ENCODE results near the gene DNASE2B.
A peak's percentile ranks its signal among the peaks of the same experiment; 100 is the strongest.

DNASE2B gene

DNA sequence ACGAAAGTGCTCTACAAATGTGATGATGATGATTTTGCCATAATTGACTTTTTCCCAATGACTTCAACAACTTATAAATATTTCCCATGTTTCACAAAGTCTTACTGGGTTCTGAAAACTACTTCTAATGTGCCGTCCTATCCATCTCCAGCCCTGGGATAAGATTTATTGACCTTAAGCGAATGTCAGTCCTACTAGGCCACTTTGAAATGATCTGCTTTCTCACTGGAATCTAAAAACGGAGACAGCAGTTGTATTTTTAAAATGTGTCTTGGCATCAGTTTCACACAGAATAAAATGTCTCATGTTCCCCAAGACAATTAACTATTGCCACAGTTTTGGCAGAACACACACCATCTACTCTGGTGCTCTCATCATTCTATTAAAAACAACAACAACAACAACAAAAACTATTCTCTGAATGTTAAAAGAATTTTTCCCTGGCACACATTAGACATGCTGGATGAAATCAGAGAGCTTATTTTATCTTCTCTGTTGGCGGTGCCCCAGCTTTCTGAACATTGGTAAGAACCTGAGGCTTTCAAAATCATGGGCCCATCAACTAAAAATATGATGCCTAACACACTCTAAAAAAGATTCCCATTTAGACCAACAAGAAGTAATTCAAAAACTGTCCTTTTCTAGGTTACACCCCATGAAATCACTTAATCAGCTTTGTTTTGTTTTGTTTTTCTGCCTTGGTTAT, 23.1 kb upstream of the DNASE2B start:
- DNase-seq, result no peak

- no peak for DNase-seq
These were observed 22.0 kb upstream of the DNASE2B start for GRCh38 chr1:84376000-84376910.

- peak; percentile 87 for DNase-seq
These were observed 20.7 kb upstream of the DNASE2B start for GRCh38 chr1:84377480-84378095.

GRCh38 chr1:84379138-84379916, 19.0 kb upstream of the DNASE2B start:
- peak; percentile 86 for DNase-seq

- peak; percentile 25 for DNase-seq
These were observed 18.4 kb upstream of the DNASE2B start for GRCh38 chr1:84379917-84380180.

DNA sequence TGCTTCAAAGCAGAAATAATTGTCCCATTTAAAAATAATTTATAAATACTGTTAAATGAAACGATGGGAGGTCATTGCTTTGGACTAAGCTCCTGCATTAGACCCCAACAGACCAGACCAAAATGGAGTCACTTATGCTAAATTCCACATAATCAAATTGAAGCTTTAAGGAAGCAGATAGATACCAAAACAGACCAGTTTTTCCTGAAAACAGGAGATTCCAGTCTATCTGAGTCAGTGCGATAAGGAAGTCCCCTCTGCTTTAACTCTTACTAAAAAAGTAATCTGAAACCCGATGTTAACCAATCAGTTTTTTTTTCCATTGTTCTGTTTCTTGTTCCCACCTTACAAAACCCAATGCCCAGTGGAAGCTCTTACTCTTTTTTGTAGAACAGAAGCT, 16.2 kb upstream of the DNASE2B start:
- no peak for DNase-seq

- DNase-seq, result no peak
These were observed 12.9 kb upstream of the DNASE2B start for GRCh38 chr1:84385347-84385746.

- no peak for DNase-seq
These were observed 11.4 kb upstream of the DNASE2B start for GRCh38 chr1:84386716-84387479.

GRCh38 chr1:84387480-84388163, 10.7 kb upstream of the DNASE2B start:
- DNase-seq, result no peak

- no peak for DNase-seq
These were observed 8.1 kb upstream of the DNASE2B start for GRCh38 chr1:84390226-84390625.

GRCh38 chr1:84401156-84401555, 2.9 kb downstream of the DNASE2B start:
- no peak for DNase-seq

DNA sequence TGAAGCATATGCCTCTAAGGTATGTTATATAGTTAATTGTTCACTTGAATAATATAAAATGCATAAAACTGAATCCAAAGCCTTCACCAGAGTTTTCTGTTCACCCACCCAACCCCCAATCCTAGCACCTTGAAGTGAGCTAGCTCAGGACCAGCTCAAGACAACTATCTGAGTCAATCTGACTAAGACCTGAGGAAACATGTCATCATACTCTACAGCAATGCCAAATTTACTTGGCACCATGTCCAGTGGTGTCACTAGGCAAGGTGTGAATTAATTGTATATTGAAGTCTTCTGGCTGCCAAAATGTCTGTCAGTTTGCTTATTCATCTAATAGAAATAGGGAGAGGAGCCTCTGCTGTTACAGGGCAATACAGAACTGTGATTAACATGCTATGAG, 3.8 kb downstream of the DNASE2B start:
- DNase-seq, result peak; percentile 32

DNA sequence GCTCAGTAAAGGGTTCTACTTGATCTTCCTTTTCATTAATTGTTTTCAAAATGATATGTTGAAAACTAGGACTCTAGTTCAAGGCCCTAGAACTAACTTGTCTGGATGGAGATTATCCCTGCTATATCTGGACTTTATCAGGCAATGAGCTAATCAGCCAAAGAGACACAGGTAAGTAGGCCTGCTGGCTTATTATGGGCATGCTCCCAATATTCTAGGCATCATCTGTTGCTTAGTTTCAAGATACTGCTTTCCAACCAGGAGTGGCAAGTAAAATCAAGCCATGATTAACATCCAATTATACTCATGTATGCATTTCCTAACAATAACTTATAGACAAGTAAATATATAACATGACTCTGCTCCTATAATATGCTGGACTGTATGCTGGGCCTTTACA, 4.2 kb downstream of the DNASE2B start:
- no peak for DNase-seq

- DNase-seq, result no peak
These were observed 5.1 kb downstream of the DNASE2B start for GRCh38 chr1:84403347-84403746.

DNA sequence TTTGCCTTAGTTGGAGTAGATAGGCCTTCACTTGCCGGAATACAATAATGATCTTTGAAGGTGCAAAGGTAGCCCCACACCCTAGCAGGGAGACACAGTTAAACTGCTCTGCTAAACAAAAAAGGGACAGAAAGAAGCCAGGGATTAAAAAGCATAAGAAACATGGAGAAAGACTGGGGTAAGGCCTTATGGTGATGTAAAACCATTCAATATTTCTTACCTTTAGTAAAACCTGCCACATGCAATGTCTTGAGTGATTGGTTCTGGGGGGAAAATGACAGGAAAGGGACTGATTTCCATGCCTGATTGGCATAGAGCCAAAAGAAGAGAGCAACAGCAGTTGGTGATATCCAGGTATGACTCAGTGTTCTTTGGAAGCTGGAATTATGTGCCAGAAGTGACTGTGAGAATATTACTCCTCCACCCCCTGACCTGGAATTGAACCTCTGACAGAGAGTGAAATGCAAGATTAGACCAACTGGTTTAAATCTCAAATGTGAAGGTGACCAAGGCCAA, 8.1 kb downstream of the DNASE2B start:
- peak; percentile 55 for DNase-seq

DNA sequence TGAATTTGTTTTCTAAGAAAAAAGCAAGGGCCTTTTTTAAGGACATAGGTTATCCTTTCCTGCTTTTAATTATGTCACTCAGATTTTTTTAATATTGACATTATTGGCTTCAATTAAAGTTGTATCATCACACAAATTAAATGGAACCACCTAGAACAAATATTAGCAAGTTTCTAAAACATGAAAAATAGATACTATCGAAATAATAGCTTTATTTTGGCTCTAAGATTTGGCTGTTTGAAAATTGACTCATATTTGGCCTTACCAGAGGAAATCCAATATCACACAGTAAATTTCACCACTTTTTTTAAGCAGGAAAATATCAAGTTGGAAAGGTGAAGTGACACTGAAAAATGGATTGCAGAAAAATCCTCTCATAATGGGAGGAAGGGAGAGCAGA, 9.2 kb downstream of the DNASE2B start:
- no peak for DNase-seq

GRCh38 chr1:84407958-84408422, 9.7 kb downstream of the DNASE2B start:
- DNase-seq, result no peak

- no peak for DNase-seq
These were observed 11.6 kb downstream of the DNASE2B start for GRCh38 chr1:84409888-84410287.

DNA sequence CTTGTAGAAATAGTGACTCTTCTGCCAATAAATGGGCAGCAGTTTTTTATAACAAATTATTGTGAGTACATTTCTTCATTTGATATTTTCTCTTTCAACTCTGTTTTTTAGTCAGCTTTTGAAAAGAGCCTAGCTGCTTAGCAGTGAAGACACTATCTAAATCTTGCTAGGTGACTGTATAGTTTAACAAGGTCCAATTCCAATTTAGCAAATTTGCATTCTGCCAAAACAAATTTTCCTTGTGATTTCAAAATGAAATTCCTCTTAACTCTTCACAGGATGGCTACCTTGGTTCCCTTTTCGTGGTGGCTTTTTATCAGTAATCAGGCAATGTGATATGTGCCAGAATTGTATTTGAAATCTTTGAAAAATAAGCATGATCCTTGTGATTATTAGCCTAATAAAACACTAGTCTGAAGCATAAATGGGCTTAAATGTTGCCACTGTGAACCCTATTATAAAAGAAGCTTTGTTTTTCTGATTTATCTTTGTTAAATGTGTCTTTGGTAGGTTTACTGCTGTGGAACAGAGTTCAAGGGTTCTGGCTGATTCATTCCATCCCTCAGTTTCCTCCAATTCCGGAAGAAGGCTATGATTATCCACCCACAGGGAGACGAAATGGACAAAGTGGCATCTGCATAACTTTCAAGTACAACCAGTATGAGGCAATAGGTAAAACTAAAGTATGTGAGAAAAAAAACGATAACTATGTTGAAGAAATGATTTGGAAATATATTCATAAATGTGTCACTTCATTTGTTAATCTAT, 12.2 kb downstream of the DNASE2B start:
- no peak for DNase-seq

DNA sequence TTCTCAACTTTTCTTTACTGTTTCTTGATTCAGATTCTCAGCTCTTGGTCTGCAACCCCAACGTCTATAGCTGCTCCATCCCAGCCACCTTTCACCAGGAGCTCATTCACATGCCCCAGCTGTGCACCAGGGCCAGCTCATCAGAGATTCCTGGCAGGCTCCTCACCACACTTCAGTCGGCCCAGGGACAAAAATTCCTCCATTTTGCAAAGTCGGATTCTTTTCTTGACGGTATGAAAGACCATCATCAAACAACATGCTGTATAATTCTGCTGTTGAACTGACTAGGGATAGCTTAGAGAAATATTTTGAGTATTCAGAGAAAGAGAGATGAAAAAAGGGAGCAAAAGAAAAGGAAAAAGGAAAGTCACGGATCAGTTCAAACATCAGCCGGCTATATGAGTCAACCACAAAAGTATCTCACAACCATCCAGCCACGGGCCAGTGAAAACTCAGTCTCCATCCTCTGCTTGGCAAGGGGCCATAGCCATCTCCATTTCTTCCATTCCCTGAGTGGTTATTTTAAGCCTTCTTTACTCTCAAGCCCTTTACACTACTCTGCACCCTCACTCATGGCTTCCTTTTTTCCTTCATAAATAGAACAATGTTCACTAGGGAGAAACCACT, 14.1 kb downstream of the DNASE2B start:
- peak; percentile 80 for DNase-seq

All from fibroblast of upper back skin (primary cell).